ENCODE results near the gene TMEM175.

GRCh38 chr4:931194-931959 lies 883 bp upstream of the TMEM175 start:
- TF ChIP-seq CTCF (conservative IDR thresholded peaks at IDR 0.05; ENCODE audit: low read length) (no peak), EZH2phosphoT487 (IDR thresholded peaks at IDR 0.05; ENCODE audit: borderline replicate concordance, low read depth, low read length) (no peak)

All from OCI-LY7 (cell line).